Measurements from ENCODE around the gene ETS1. TPM values are rescaled to one million over a fixed set of nuclear protein-coding genes. Genes with fewer than 3 reads are reported as not detected.

ETS1 gene
- total RNA-seq, 1 donor from 2014 or later: 45.3 TPM

DNA sequence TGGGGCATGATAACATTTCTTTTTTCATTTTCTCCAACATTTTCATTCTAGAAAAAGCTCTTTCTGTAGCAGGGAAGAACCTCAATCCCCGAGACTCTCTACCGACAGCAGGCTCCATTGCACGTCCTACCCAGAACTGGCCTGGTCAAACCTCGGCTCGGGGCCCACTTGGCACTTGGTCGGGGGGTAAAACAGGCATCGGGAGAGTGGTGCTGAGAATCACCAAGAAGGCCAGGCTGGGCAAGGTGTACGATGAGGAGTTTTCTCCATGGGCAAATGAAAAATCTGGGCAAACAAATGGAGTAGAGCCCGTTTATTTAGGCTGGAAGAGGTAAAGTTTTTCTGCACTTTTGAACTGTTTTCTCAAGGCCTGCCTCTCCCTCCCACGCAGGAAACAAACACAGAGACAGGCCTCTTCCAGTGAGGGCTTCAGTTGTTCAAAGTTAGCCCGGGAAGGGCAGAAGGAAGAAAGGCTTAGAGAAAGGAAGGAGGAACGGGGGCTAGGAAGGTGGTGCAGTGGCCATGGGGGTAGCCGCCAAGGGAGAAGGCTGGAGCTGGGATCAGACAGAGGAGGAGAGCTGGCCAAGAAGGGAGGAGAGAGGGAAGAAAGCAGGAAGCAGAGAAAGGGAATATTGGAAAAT is 87.6 kb downstream of the ETS1 start:
- Histone ChIP-seq H3K36me3 (no peaks in the 10 kb centered on the region), H3K27ac (replicated peaks) (peak overlapping the region; percentile 97), H3K9me3 (replicated peaks) (no peaks in the 10 kb centered on the region), H3K4me3 (peak overlapping the region; percentile 25), H3K4me1 (peaks cover 100% of the 10 kb centered on the region), H3K27me3 (ENCODE audit: low read depth) (no peaks in the 10 kb centered on the region)
- intact Hi-C loops (cut with micrococcal nuclease): no loop called here
- no peak for DNase-seq
- TF ChIP-seq, protein P1, sequence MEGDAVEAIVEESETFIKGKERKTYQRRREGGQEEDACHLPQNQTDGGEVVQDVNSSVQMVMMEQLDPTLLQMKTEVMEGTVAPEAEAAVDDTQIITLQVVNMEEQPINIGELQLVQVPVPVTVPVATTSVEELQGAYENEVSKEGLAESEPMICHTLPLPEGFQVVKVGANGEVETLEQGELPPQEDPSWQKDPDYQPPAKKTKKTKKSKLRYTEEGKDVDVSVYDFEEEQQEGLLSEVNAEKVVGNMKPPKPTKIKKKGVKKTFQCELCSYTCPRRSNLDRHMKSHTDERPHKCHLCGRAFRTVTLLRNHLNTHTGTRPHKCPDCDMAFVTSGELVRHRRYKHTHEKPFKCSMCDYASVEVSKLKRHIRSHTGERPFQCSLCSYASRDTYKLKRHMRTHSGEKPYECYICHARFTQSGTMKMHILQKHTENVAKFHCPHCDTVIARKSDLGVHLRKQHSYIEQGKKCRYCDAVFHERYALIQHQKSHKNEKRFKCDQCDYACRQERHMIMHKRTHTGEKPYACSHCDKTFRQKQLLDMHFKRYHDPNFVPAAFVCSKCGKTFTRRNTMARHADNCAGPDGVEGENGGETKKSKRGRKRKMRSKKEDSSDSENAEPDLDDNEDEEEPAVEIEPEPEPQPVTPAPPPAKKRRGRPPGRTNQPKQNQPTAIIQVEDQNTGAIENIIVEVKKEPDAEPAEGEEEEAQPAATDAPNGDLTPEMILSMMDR (IDR thresholded peaks at IDR 0.05; ENCODE audit: borderline replicate concordance): no peak

DNA sequence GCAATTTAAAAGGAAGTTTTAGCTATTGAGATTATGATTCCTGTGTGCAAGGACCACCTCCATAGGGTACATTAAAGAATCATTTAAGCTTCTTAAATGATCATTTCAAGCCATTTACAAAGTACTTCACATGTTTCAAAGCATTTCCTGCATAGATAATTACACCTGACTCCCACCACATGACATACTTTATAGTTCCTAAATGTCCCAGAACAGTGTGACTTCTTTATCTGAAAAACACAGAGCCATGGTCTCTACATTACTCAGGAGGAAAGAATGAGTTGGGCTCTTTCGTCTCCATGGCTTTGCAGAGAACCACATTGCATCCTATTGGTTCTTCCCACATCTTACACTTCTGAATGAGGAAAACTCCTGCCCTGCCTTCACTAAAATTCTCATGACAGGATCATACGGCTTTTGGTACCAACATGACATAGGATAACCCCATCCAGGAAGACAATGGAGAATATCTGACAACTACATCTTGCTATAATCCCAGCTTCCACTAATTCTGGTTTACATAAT is 88.6 kb downstream of the ETS1 start:
- Histone ChIP-seq H3K9me3 (replicated peaks) (no peaks in the 10 kb centered on the region), H3K27ac (replicated peaks) (peak overlapping the region; percentile 97), H3K4me1 (peaks cover 100% of the 10 kb centered on the region), H3K4me3 (no peak overlapping the region), H3K27me3 (ENCODE audit: low read depth) (no peaks in the 10 kb centered on the region), H3K36me3 (no peaks in the 10 kb centered on the region)
- DNase-seq: no peak
- intact Hi-C loops (cut with micrococcal nuclease): no loop called here
- TF ChIP-seq, protein P1 (IDR thresholded peaks at IDR 0.05; ENCODE audit: borderline replicate concordance): no peak

DNA sequence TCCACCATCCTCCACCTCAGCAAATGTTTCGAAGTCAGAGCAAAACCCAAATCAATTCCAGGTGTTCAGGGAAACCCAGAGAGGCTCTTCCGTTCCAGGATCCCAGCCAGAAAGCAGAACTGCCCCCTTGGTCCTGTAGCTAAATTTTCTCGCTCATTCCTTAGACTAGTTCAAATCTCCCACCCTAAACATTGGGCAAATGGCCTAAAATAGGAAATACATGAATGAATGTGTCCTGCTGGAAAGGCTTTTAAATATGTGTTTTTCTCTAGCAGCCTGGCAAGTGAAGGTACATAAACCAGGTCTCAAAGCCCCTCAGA is 89.6 kb downstream of the ETS1 start:
- H3K4me1 ChIP-seq: peaks cover 100% of the 10 kb centered on the region
- intact Hi-C loops (cut with micrococcal nuclease): no loop called here
- no peaks in the 10 kb centered on the region for H3K36me3 ChIP-seq
- H3K4me3 ChIP-seq: peak overlapping the region; percentile 57
- DNase-seq: no peak
- H3K27ac ChIP-seq (replicated peaks): peak overlapping the region; percentile 97
- no peaks in the 10 kb centered on the region for H3K9me3 ChIP-seq (replicated peaks)
- no peaks in the 10 kb centered on the region for H3K27me3 ChIP-seq (ENCODE audit: low read depth)
- TF ChIP-seq, protein P1 (IDR thresholded peaks at IDR 0.05; ENCODE audit: borderline replicate concordance): no peak

DNA sequence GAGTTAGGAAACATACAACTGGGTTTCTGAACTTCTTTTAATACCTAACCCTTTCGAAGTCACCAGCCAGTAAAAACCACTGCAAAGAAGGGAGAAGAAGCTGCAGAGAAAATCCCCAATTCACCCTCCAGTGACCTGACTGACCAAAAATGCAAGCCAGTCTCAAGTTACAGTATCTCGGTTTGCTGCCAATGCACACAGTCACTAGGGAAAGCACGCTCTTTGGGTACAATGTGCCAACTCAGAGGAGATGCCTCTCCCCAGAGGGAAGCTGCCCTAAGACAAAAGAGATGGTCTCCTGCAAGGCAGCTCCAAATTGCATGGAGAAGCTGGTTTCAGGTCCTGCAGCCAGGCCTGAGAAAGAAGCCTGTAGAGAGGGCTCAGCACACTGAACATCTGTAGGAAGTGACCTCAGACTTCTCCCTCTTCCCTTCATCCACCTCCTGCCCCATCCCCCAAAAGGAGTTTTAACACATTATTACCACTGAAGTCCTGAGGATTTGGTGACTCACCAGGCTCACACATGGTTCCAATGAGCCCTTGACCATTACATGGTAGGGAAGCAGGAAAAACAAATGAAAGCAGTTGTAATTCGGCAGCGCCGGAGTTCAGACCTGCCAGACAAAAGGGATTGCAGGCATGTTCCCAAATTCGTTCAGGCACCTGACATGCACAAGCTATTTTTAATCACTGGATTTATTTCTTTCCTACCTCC is 90.1 kb downstream of the ETS1 start:
- H3K4me1 ChIP-seq: peaks cover 100% of the 10 kb centered on the region
- no peaks in the 10 kb centered on the region for H3K36me3 ChIP-seq
- no peaks in the 10 kb centered on the region for H3K9me3 ChIP-seq (replicated peaks)
- TF ChIP-seq, protein P1 (IDR thresholded peaks at IDR 0.05; ENCODE audit: borderline replicate concordance): no peak
- H3K27ac ChIP-seq (replicated peaks): peak overlapping the region; percentile 97
- H3K27me3 ChIP-seq (ENCODE audit: low read depth): no peaks in the 10 kb centered on the region
- no peak for DNase-seq
- intact Hi-C loops (cut with micrococcal nuclease): no loop called here
- H3K4me3 ChIP-seq: peak overlapping the region; percentile 57

DNA sequence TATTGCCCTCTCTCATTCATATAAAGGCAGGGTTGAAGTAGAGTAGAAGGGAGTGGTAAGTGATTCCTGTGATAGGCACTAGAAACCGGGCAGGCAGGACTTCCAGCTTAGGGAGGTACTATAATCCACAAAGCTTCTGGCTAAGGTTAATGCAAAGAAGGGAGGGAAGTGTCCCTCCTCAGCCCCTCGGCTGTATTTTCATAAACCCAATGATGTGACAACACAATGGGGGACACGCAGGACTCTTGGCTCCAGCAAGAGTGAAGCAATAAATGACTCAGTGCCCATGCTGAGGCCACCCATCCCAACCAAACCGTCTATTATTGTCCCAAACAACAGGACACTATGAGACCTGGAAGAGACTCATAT is 90.7 kb downstream of the ETS1 start:
- H3K4me3 ChIP-seq: peak overlapping the region; percentile 57
- peaks cover 100% of the 10 kb centered on the region for H3K4me1 ChIP-seq
- TF ChIP-seq, protein P1 (IDR thresholded peaks at IDR 0.05; ENCODE audit: borderline replicate concordance): no peak
- H3K36me3 ChIP-seq: no peaks in the 10 kb centered on the region
- H3K9me3 ChIP-seq (replicated peaks): no peaks in the 10 kb centered on the region
- intact Hi-C loops (cut with micrococcal nuclease): no loop called here
- peak overlapping the region; percentile 97 for H3K27ac ChIP-seq (replicated peaks)
- no peaks in the 10 kb centered on the region for H3K27me3 ChIP-seq (ENCODE audit: low read depth)
- DNase-seq: no peak

Measured in left ventricle myocardium inferior (tissue), 1 donor.